SH-SY5Y (cell line): ENCODE data around the gene CCND3.

Experiments used
- GATA2 ChIP-seq: IDR thresholded peaks from 2 replicates; pipeline ENCODE4 v1.6.1; 2011; ENCODE audit warnings: mild to moderate bottlenecking, low read depth, low read length
- GATA3 ChIP-seq: IDR thresholded peaks from 2 replicates; pipeline ENCODE4 v1.6.1; 2011; ENCODE audit warnings: low read depth, mild to moderate bottlenecking, low read length, moderate library complexity

Gene CCND3

DNA sequence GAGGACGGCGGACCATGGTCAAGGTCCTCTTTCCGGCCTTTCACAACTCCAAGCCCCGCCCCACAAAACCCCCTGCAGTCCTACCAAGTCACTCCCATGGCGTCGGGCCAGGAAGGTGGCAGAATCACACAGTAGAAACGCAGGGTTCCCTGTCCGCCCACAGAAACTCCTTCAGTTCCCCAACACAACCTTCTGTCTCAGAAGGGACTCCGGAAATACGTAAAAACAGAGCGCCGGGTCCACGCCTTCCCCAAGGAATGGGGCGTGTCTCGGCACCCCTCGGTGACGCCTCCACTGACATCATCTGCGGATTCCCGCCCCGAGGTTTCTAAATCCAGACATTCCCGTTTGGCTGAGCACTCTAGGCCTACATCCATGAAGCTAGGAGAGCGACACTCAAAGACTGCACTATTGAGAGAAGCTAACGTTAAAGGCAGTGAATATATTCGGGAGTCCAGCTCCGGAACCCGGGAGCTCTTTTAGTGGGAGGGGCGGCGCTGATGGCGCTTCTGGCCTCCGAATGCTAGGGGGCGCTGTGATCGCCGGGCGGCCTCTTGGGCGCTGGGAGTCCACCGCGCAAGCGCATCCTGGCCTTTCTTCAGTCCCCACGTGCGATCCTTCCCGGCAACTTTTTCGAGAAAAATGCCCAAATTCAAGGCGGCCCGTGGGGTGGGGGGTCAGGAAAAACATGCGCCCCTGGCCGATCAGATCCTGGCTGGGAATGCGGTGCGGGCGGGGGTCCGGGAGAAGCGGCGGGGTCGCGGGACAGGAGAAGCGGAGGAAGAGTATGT lies 20.5 kb downstream of the CCND3 start, which contains the start of the genes BYSL and MED20:
TSS of gene BYSL (plus strand) at position 579 of the 791 bp plus-strand sequence. CDS start at position 643, 64 bp downstream.
TSS of gene MED20 (minus strand) at position 219 of the 791 bp plus-strand sequence. CDS start at position 98, 121 bp downstream.
- no peak for TF ChIP-seq GATA3
- no peak for TF ChIP-seq GATA2

DNA sequence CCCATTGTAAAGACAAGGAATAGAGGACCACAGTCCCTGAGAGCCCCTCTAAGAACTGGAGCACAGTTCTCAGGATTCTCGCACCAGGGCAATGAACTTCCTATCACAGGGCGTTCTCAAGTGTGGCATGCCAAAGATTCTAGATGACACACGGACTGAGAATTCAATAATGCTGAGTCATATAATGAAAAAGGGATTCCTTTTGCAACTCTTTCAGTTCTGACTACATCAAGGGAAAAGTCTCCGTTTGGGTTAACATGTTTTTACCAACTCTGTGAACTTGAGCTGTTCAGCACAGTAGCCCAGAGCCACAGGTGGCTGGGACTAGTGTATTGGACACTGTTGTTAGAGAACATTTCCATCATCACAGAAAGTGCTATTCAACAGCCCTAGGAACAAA lies 24.1 kb downstream of the CCND3 start:
- TF ChIP-seq GATA2 (no peak), GATA3 (no peak)

DNA sequence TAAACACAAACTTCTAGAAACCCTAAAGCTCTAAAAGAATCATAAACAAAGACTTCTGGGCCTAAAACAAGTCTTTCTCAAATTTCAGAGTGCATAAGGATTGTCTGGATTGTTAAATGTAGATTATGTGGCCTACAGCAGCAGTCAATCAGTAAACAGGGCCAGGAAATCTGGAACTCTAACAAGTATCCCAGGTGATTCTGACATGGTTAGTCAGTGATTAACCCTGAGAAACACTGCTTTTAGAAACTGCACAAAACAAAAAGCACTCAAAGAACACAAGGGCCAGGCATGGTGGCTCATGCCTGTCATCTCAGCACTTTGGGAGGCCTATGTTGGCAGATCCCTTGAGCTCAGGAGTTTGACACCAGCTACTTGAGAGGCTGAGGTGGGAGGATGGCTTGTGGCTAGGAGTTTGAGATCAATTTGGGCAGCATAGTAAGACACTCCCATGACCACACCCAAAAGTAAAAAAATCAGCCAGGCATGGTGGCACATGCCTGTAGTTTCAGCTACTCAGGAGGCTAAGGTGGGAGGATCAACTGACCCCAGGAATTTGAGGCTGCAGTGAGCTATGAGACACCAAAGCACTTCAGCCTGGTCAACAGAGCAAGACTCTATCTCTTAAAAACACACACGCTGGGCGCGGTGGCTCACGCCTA lies 26.6 kb downstream of the CCND3 start:
- TF ChIP-seq GATA2 (no peak), GATA3 (no peak)

DNA sequence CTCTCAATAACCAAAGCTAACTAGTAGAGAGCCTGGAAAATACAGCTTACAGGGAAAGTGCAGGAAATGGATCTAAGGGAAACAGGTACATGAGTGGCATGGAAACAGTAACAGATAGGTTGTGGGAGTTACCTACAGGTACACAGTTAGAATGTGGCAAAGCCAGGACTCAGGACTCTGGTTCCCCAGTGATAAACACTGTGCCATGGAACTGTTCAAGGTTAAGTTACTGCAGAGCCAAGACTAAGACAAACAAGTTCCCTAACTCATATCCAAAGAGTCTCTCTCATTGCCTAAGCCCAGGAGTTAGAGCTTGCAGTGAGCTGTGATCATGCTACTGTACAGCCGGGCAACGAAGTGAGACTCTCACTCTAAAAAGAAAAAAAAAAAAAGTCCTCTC lies 27.3 kb downstream of the CCND3 start:
- no peak for TF ChIP-seq GATA3
- no peak for TF ChIP-seq GATA2

DNA sequence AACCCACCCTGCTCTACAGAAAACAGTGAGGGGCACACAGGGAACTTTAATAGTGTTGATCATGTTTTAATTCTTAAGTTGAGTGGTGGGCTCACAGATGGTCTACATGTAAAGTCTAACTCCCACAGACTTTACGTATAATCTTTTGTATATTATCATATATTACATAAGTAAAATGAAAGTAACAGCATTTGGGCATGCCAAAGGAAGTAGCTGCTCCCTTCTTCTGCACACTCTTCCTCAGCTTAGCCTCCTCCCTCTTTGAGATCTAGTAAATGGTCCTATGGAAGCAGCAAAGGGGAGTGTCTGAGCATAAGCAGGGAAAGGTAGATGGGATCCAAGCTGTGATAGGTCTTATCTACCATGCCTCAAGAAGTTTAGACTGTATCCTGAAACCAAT lies 31.9 kb downstream of the CCND3 start:
- TF ChIP-seq GATA2, result no peak
- TF ChIP-seq GATA3, result no peak

DNA sequence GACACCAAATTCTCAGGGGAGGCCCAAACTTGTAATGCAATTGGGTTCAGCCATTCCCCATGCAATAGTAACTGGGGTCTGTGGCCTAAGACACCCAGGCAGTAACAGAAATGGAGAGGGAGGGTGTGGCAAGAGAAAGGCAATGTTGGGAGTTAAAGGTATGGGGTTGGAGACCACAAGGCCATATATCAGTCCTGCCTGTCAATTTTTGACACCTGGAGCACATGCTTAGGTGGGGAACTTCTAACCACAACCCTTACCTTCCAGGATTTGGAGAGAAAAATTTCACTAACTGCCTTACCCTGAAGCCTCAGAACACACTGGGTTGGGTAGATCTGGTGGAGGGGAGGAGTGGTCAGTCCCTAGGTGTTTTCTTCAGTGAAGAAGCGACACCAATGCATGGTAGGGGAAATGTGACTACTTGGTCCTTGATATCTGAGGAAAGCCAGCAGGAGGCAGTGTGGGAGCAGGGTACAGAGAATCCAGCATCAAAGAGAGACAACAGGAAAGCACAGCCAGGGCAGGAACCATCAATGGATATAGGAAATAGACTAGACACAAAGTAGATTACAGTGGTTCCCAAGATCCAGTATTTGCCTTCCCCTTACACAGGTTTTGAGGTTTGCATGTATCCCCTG lies 39.6 kb downstream of the CCND3 start:
- TF ChIP-seq GATA3 (no peak), GATA2 (no peak)

DNA sequence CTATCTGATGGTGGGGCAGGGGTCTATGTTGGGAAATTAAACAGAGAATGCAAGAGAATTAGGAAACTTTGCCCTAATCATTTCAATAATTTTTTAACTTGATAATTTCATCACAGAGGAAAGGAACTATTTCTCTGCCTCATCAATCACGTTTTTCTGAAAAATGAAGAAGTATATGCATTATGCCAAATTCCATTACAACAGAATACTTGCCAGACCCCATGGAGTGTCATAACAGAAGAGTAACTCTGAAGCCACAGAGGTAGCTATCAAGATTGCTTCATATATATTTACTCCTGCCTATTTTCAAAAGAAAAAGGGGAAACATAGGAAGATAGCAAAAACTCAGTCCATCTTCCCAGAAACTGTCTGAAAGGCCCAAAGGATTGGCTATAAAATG lies 40.7 kb downstream of the CCND3 start:
- TF ChIP-seq GATA2 (no peak), GATA3 (no peak)

DNA sequence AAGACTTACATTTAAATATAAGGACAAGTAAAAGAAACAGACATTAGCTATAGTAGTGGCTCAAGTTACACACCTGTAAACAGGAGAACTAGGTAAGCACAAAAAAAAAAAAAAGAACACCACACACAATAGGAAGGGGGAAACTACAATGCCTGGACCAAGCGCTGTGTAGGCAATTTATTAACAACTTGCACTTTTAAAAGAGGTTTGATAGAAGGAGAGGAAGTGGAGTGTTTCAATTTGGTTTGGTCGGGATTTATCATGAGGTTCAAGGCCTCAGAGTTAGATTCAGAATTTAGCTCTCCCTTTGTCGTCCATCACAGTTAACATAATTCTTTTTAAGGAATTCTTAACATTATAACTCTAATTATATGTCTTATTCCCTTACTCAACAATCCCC lies 45.3 kb downstream of the CCND3 start:
- no peak for TF ChIP-seq GATA3
- no peak for TF ChIP-seq GATA2

DNA sequence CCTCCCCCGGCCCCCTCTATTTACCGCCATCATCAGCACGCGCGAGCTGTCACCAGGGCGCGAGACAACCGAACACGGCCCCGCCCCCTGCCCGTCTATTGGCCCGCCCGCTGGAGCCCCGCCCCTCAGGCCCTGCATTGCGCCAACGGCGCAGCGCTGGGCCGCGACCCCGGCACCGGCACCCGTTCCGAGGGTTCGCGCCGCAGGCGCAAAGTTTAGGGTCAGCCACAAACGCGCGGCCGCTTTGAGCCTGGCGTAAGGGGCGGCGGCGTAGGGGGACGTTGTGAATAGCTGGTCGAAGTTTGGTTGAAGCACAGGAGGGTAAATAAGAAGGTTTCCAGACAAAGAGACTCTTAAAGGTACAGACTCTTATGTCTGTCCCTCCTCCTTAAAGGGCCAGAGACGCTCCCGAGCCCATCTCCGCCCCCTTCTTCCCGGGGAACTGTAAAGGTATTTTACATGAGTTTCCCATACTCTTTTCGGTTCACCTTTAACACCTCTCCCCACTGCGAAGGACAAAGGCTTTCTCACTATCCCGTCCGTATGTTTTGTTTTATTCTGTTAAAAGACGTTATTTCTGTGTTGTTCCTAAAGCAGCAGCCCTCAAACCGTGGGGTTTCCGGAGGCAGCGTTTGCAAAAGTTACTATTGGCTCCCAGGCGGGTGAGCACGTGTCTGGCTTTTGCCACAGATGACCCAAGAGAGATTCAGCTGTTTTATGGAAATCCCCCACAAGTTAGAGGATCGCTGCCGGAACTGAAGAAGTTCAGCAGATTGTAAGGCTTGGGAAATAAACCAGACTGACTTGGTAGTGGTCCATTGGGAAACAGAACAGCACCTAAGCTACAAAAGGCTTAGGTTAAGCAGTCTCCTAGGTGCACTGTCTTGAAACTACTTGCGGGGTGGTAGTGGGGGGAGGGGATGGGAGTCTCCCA lies 46.0 kb downstream of the CCND3 start, which contains the start of gene USP49:
TSS of gene USP49 (minus strand) at position 76 of the 934 bp plus-strand sequence. CDS start 88,392 bp downstream, outside the sequence.
- TF ChIP-seq GATA2 (no peak), GATA3 (no peak)

DNA sequence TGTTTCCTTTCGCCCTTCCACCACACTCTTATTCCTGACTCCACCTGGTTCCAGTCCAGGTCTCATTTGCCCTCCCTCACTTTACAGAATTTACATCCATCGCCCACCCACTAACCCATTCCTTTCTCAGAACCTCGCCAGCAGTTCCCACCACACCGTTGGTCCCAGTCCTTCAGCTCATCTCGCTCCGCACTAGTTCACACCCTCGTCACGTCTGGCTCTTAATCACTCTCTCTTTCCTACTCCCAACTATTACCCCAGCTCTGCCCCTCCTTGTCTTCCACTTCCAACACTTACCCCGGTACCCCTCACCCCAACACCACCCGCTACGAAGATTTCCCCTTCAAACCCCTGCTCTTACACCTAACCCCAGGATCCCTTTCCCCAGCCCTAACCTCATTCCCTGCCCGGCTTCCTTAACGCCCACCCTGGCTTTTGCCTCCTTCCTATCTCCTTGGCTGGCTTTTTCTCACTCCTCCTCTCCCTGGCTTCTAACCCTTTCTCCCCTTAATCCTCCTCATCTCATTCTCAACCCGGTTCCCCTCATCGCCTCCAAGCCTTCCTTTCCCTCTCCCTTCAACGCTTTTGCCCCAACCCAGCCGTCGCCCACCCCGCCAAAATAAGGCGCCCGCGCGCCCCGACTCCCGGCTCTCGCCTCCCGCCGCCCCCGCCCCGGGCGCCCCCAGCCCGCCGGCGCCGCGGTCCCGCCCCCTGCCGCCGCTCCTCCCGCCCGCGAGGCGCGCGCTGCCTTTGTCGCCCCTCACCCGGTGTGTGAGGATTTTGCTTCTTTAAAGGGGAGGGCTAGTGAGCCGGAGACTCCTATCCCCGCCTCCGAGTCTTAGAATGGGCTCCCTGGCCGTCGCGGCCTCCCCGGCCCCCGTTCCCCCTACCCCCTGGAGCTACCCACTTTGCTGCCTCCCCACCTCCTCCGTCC lies 47.0 kb downstream of the CCND3 start:
- TF ChIP-seq GATA3 (no peak), GATA2 (no peak)

DNA sequence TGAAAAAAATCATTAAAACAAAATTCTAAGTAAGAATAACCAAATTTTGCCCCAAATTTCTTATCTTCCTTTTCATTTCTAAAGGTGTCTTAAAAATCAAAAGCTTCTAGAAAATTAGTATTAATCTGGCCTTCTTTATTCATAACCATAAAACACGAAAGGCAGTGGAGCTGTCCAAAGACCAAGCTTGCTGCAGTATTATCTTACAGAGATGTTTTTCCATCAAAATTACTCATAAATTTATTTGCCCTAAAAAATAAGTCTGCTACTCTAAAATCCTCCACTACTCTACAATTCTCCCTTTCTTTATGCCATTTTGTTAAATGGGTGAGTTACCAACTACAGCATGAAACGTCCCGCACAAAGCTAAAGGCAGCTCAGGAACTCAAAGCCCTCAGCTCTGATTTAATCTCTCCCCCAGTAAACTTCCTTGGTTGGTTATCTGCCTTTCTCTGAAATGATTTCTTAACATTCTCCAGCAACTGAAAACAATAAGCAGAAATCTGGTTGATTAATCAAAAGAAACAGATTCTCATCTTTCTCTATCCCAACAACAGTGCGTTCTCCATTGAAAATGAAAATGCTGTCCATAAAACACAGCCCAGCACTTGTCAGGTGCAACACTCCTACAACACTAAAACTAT lies 48.6 kb downstream of the CCND3 start:
- TF ChIP-seq GATA3, result no peak

DNA sequence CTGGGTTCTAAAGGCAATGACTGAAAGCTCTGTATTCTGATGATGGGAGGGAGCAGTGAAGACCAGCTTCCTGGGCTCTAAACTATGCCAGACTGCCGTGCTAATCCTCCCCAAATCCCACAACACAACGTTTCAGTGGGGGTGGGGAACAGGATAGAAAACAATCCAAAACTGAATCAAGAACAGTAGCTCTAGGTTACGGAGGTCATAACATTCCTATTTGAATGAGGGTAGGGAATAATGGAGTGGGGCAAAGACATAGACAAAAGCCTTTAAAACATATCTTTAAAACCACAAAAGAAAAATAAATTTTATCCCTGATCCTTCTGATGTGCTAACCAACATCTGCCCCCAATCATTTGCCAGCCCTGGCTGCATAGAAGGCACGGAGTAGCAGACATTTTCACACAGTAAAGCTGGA lies 54.3 kb downstream of the CCND3 start:
- TF ChIP-seq GATA2 (no peak), GATA3 (no peak)
